ENCODE results near the gene HINT1. TPM values are rescaled to one million over a fixed set of nuclear protein-coding genes. Genes with fewer than 3 reads are reported as not detected.

HINT1 gene
- total and polyA plus RNA-seq, 9 of the 15 experiments (the other 6 are each of a cell fraction or from before 2014, with no cell fraction given) = 296 to 1,027 (median 500) TPM

DNA sequence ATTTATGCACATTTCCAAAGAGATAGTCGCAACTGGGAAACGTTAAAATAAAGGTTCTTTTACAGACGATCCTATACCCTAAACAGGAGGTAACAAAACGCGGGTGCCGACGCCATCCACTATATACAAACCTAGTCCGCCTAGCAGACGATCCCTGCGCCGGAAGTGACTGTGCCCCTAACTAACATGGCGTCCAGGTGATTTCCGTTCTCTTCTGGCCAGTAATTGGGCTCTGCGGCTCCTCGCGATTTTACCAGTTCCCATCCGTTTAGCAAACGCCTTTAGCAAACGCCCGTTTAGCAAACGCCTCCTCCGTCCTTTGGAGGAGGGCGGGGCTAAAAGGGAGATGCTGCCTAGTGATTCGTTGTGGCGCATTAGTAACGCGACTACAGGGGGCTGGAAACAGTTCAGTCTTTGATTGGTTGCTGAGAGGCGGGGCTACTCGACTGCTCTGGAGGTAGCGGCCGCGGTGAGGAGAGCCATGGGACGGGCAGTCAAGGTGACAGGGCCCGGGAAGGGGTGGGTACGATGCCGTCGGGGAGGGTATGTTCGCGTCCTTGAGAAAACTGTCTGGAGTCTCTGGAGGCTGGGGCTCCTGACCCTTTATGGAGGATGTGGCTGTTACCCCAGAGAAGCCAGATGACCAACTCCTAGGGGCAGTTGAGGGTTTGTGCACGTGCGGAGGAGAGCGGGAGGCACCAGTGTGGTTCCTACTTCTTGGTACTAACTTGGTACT is 5.7 kb upstream of the HINT1 start, which contains the start of gene LYRM7 (continued):
- TF ChIP-seq ZBTB11 (CRISPR knock-in tag; IDR thresholded peaks at IDR 0.05) (peak in 1 of 3 experiments; percentile 61; a peak in 2 of 6 replicates), ZNF224 (CRISPR knock-in tag; IDR thresholded peaks at IDR 0.05) (no peak), SRSF3 (IDR thresholded peaks at IDR 0.05; ENCODE audit: insufficient read depth, low read length) (no peak), POLR2B (IDR thresholded peaks at IDR 0.05; ENCODE audit: low read depth, partially characterized antibody) (peak; percentile 66), RBFOX2 (IDR thresholded peaks at IDR 0.05; ENCODE audit: low read depth, low read length) (peak; percentile 81), BRF1 (IDR thresholded peaks at IDR 0.05; ENCODE audit: borderline replicate concordance, extremely low read depth, insufficient read length) (no peak), ZNF232 (CRISPR knock-in tag; IDR thresholded peaks at IDR 0.05) (no peak), KDM1A (IDR thresholded peaks at IDR 0.05) (no peak), ZNF277 (CRISPR knock-in tag; IDR thresholded peaks at IDR 0.05; ENCODE audit: borderline replicate concordance) (no peak), ZMIZ1 (IDR thresholded peaks at IDR 0.05; ENCODE audit: low read depth in 2 of 2, low read length in 2 of 2) (no peak)
- TF ChIP-seq, protein P1, sequence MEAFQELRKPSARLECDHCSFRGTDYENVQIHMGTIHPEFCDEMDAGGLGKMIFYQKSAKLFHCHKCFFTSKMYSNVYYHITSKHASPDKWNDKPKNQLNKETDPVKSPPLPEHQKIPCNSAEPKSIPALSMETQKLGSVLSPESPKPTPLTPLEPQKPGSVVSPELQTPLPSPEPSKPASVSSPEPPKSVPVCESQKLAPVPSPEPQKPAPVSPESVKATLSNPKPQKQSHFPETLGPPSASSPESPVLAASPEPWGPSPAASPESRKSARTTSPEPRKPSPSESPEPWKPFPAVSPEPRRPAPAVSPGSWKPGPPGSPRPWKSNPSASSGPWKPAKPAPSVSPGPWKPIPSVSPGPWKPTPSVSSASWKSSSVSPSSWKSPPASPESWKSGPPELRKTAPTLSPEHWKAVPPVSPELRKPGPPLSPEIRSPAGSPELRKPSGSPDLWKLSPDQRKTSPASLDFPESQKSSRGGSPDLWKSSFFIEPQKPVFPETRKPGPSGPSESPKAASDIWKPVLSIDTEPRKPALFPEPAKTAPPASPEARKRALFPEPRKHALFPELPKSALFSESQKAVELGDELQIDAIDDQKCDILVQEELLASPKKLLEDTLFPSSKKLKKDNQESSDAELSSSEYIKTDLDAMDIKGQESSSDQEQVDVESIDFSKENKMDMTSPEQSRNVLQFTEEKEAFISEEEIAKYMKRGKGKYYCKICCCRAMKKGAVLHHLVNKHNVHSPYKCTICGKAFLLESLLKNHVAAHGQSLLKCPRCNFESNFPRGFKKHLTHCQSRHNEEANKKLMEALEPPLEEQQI (IDR thresholded peaks at IDR 0.05) = no peak
- TF ChIP-seq, protein P2, sequence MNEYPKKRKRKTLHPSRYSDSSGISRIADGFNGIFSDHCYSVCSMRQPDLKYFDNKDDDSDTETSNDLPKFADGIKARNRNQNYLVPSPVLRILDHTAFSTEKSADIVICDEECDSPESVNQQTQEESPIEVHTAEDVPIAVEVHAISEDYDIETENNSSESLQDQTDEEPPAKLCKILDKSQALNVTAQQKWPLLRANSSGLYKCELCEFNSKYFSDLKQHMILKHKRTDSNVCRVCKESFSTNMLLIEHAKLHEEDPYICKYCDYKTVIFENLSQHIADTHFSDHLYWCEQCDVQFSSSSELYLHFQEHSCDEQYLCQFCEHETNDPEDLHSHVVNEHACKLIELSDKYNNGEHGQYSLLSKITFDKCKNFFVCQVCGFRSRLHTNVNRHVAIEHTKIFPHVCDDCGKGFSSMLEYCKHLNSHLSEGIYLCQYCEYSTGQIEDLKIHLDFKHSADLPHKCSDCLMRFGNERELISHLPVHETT (CRISPR knock-in tag; conservative IDR thresholded peaks at IDR 0.05 in 1 of 2, IDR thresholded peaks at IDR 0.05 in 1 of 2) = no peak

All from K562 (cell line).